H1 (cell line): ENCODE results near the gene PTPN5. TPM values are rescaled to one million over a fixed set of nuclear protein-coding genes. Genes with fewer than 3 reads are reported as not detected.

Experiments
- CTCF ChIA-PET: fragments of 300-600 bp; sonication (Branson Sonifier 250); formaldehyde crosslinking; loops from one replicate; lab custom pipeline; 2021; ENCODE audit not compliant: partially characterized antibody; lab: Charles Lee
- POLR2A ChIA-PET: fragments of 300-600 bp; sonication (Branson Sonifier 250); formaldehyde crosslinking; loops from one replicate; lab custom pipeline; 2021; ENCODE audit warnings: inconsistent platforms; ENCODE audit not compliant: partially characterized antibody; lab: Charles Lee
- DNase-seq, 2 experiments: peaks; one replicate each; pipeline versions ENCODE4 v3.0.0 to v3.0.0-alpha.2; 2010 to 2022; ENCODE audit warnings: low spot score in 2 of 2, low read depth in 1 of 2, mixed read lengths in 1 of 2
- FAIRE-seq: peaks from 2 replicates; lab custom pipeline; 2011; peaks lifted over from hg19 to GRCh38; lab: Jason Lieb, UNC
- H2AFZ ChIP-seq: 2 replicates; pipeline ENCODE4 v1.8.1; 2012; ENCODE audit warnings: low read length, inconsistent platforms
- H2AK5ac ChIP-seq: 2 replicates; pipeline ENCODE4 v1.6.1; 2013; ENCODE audit warnings: low read depth, low read length
- H2BK120ac ChIP-seq: replicated peaks from 2 replicates; pipeline ENCODE3; 2013; ENCODE audit warnings: low read depth, low read length, inconsistent platforms
- H2BK12ac ChIP-seq: 2 replicates; pipeline ENCODE4 v1.6.1; 2013; ENCODE audit warnings: low read depth, low read length
- H2BK15ac ChIP-seq: 2 replicates; pipeline ENCODE4 v1.6.1; 2013; ENCODE audit warnings: low read length
- H2BK20ac ChIP-seq: 2 replicates; pipeline ENCODE4 v1.6.1; 2013; ENCODE audit warnings: low read length
- H2BK5ac ChIP-seq: 2 replicates; pipeline ENCODE4 v1.6.1; 2013; ENCODE audit warnings: low read depth, low read length
- H3K14ac ChIP-seq: 2 replicates; pipeline ENCODE4 v1.6.1; 2013; ENCODE audit warnings: inconsistent platforms; ENCODE audit not compliant: insufficient read length
- H3K18ac ChIP-seq: 2 replicates; pipeline ENCODE4 v1.6.1; 2013; ENCODE audit warnings: low read length; ENCODE audit errors: extremely low read depth
- H3K23ac ChIP-seq: 2 replicates; pipeline ENCODE4 v1.6.1; 2013; ENCODE audit warnings: inconsistent platforms; ENCODE audit not compliant: insufficient read length
- H3K23me2 ChIP-seq: 2 replicates; pipeline ENCODE4 v1.6.1; 2013; ENCODE audit warnings: low read depth, low read length
- H3K27ac ChIP-seq: 2 replicates; pipeline ENCODE4 v1.6.1; 2011; ENCODE audit warnings: low read depth, low read length, inconsistent platforms
- H3K27me3 ChIP-seq, 4 experiments: replicated peaks in 1 of 4; 1 replicate in 1 of 4; 2 replicates in 3 of 4; pipeline versions ENCODE4 v1.6.1 to v1.8.1; 2011 to 2013; ENCODE audit warnings: low read length in 3 of 4, mild to moderate bottlenecking in 3 of 4, inconsistent platforms in 2 of 4, mixed read lengths in 2 of 4, moderate library complexity in 1 of 4; ENCODE audit not compliant: control insufficient read depth in 3 of 4, insufficient read depth in 3 of 4; ENCODE audit errors: extremely low read depth in 1 of 4
- H3K36me3 ChIP-seq, 4 experiments: 2 replicates each; pipeline versions ENCODE4 v1.6.1 to v1.8.1; 2011 to 2013; ENCODE audit warnings: mild to moderate bottlenecking in 4 of 4, low read length in 3 of 4, moderate library complexity in 2 of 4, control low read depth in 1 of 4, inconsistent platforms in 1 of 4; ENCODE audit not compliant: insufficient read depth in 4 of 4, control insufficient read depth in 2 of 4
- H3K4ac ChIP-seq: replicated peaks from 2 replicates; pipeline ENCODE3; 2013; ENCODE audit warnings: low read length, low read depth, mixed read lengths, inconsistent platforms; ENCODE audit not compliant: insufficient read length
- H3K4me1 ChIP-seq, 4 experiments: replicated peaks in 1 of 4; 1 replicate in 1 of 4; 2 replicates in 3 of 4; pipeline versions ENCODE4 v1.6.1 to v1.8.1; 2011 to 2013; ENCODE audit warnings: low read length in 3 of 4, inconsistent platforms in 2 of 4, mixed read lengths in 1 of 4; ENCODE audit not compliant: insufficient read depth in 4 of 4, control insufficient read depth in 3 of 4
- H3K4me2 ChIP-seq, 2 experiments: 2 replicates each; pipeline versions ENCODE4 v1.6.1 to v1.8.1; 2011 to 2013; ENCODE audit warnings: low read depth in 2 of 2, low read length in 2 of 2, control low read depth in 1 of 2, inconsistent platforms in 1 of 2, mild to moderate bottlenecking in 1 of 2; ENCODE audit not compliant: insufficient read depth in 1 of 2
- H3K4me3 ChIP-seq, 4 experiments: fragments of 200-600, 300-600 bp in 1 of 4; sonication (generic), shearing (Covaris generic), sonication (Bioruptor Twin) in 1 of 4; 2 replicates each; pipeline versions ENCODE4 v1.5.1 to v1.8.1; 2011 to 2016; ENCODE audit warnings: low read length in 4 of 4, low read depth in 3 of 4, control low read depth in 2 of 4, inconsistent platforms in 2 of 4, mild to moderate bottlenecking in 2 of 4, mixed read lengths in 1 of 4, moderate library complexity in 1 of 4; ENCODE audit not compliant: insufficient read depth in 2 of 4; ENCODE audit errors: extremely low read depth in 1 of 4
- H3K56ac ChIP-seq: replicated peaks from 2 replicates; pipeline ENCODE3; 2013; ENCODE audit warnings: low read depth, mild to moderate bottlenecking, mixed read lengths, low read length, inconsistent platforms; ENCODE audit not compliant: insufficient read length
- H3K79me1 ChIP-seq: 2 replicates; pipeline ENCODE4 v1.6.1; 2013; ENCODE audit warnings: low read depth, low read length, control low read depth
- H3K79me2 ChIP-seq, 2 experiments: 2 replicates each; pipeline versions ENCODE4 v1.6.1 to v1.8.1; 2012 to 2013; ENCODE audit warnings: low read length in 2 of 2, mild to moderate bottlenecking in 2 of 2, inconsistent platforms in 1 of 2; ENCODE audit not compliant: insufficient read depth in 2 of 2, control insufficient read depth in 1 of 2
- H3K9ac ChIP-seq, 4 experiments: replicated peaks in 1 of 4; 1 replicate in 1 of 4; 2 replicates in 3 of 4; pipeline versions ENCODE4 v1.6.1 to v1.8.1; 2011 to 2013; ENCODE audit warnings: low read depth in 3 of 4, low read length in 3 of 4, control low read depth in 2 of 4, mild to moderate bottlenecking in 2 of 4, moderate library complexity in 2 of 4, inconsistent platforms in 1 of 4; ENCODE audit errors: extremely low read depth in 1 of 4
- H3K9me3 ChIP-seq, 2 experiments: 2 replicates each; pipeline versions ENCODE4 v1.6.1 to v1.8.1; 2012 to 2013; ENCODE audit warnings: mild to moderate bottlenecking in 2 of 2, moderate library complexity in 2 of 2, control low read depth in 1 of 2, inconsistent platforms in 1 of 2, low read depth in 1 of 2, low read length in 1 of 2, mixed read lengths in 1 of 2; ENCODE audit not compliant: insufficient read depth in 2 of 2
- H4K20me1 ChIP-seq, 2 experiments: replicated peaks in 1 of 2; 2 replicates each; pipeline versions ENCODE3 to v1.8.1; 2011 to 2013; ENCODE audit warnings: inconsistent platforms in 2 of 2, low read length in 2 of 2, mild to moderate bottlenecking in 1 of 2; ENCODE audit not compliant: insufficient read depth in 2 of 2, control insufficient read depth in 1 of 2
- H4K5ac ChIP-seq: 2 replicates; pipeline ENCODE4 v1.6.1; 2013; ENCODE audit warnings: low read length, low read depth, mixed read lengths, inconsistent platforms; ENCODE audit not compliant: insufficient read length
- H4K8ac ChIP-seq: 2 replicates; pipeline ENCODE4 v1.8.0; 2013; ENCODE audit warnings: mild to moderate bottlenecking, moderate library complexity, low read length, inconsistent platforms; ENCODE audit not compliant: insufficient read depth; ENCODE audit errors: extremely low read depth
- H4K91ac ChIP-seq: replicated peaks from 2 replicates; pipeline ENCODE3; 2013; ENCODE audit warnings: low read length, mixed read lengths, inconsistent platforms; ENCODE audit not compliant: insufficient read length
- WGBS, 2 experiments: shearing (Covaris generic) in 1 of 2; methylation state at CpG; one replicate each; pipeline versions ENCODE4 v1.1.6 to v1.1.7; 2013 to 2015; ENCODE audit warnings: low lambda C conversion rate in 2 of 2, mixed read lengths in 2 of 2, inconsistent platforms in 1 of 2, low coverage in 1 of 2, missing lambda C conversion rate in 1 of 2; ENCODE audit not compliant: insufficient replicate concordance in 2 of 2, insufficient coverage in 1 of 2, insufficient read length in 1 of 2; ENCODE audit errors: extremely low coverage in 1 of 2, missing lambda C conversion rate in 1 of 2; 5-methylcytosine and 5-hydroxymethylcytosine counted together
- polyA plus RNA-seq, 7 experiments: library from polyadenylated mRNA; depleted of rRNA in 3 of 7; stranded (reverse) in 5 of 7; unstranded in 2 of 7; fragments of >200 nt in 5 of 7; fragments of 200-250 nt in 2 of 7; gene quantifications; 1 replicate in 5 of 7; 2 replicates in 1 of 7; 4 replicates in 1 of 7; pipeline versions ENCODE4 v1.2.1 to v1.2.3, GENCODE V29; 2011 to 2013; ENCODE audit warnings: missing spikeins in 2 of 7, mixed read lengths in 2 of 7
- total RNA-seq: library from RNA; stranded (reverse); fragmentation: NEBNext Ultra II Directional; extraction: Animal tissue kit (Norgen Biotek cat#: 25700); gene quantifications from 2 replicates; pipeline ENCODE4 v1.2.1, GENCODE V29; 2021

The PTPN5 gene
- total and polyA plus RNA-seq, 2 of the 8 experiments (the other 6 are each of a cell fraction or from before 2014, with no cell fraction given), result 8.4 to 12.9 TPM

GRCh38 chr11:18713646-18714442 lies 77.8 kb downstream of the PTPN5 start:
- no peak overlapping the region for H4K91ac ChIP-seq
- peaks cover 0 to 6% (median 0%) of the 10 kb centered on the region in 4 experiments; a peak in 2 of 7 replicates for H3K27me3 ChIP-seq
- peaks cover 2% of the 10 kb centered on the region; the same call in 1 of the 2 replicates for H3K23me2 ChIP-seq
- no peak overlapping the region for H3K4me2 ChIP-seq
- no peak overlapping the region for H3K14ac ChIP-seq
- no peaks in the 10 kb centered on the region for H3K79me1 ChIP-seq
- no peak overlapping the region for H3K27ac ChIP-seq
- H2BK20ac ChIP-seq, result no peak overlapping the region
- no peak overlapping the region for H2BK15ac ChIP-seq
- 89% methylated on average over 26 of the region's 26 CpGs; no CpG with 5 or more reads in 1 of the 2 experiments for WGBS, 2 experiments
- H3K23ac ChIP-seq, result no peak overlapping the region
- H4K20me1 ChIP-seq, result no peaks in the 10 kb centered on the region
- no peak overlapping the region for H2AK5ac ChIP-seq
- H3K56ac ChIP-seq, result no peak overlapping the region
- no peak overlapping the region for H4K5ac ChIP-seq
- H3K36me3 ChIP-seq, result no peaks in the 10 kb centered on the region
- no peaks in the 10 kb centered on the region for H3K4me1 ChIP-seq
- no peak overlapping the region for H2AFZ ChIP-seq
- H3K9ac ChIP-seq, result no peak overlapping the region
- H2BK120ac ChIP-seq, result no peak overlapping the region
- ChIA-PET POLR2A (no interaction called here), CTCF (interaction anchor here (0.5 to 2.7 kb wide), 6 partner anchors 8 to 280 kb away, joined by 3 to 15 read pairs (median 4); partner anchors contain the start of gene IGSF22)
- no peak overlapping the region for H3K4me3 ChIP-seq
- no peak overlapping the region for H3K4ac ChIP-seq
- DNase-seq (no peak), FAIRE-seq (no peak)
- no peak overlapping the region for H3K18ac ChIP-seq
- H3K79me2 ChIP-seq, result no peaks in the 10 kb centered on the region
- no peak overlapping the region for H2BK12ac ChIP-seq
- no peak overlapping the region for H2BK5ac ChIP-seq
- H3K9me3 ChIP-seq, result no peaks in the 10 kb centered on the region
- H4K8ac ChIP-seq, result no peak overlapping the region
